Measurements from ENCODE around the gene EXOC4.
"Not testable (repeated sequence)": the region's sequence is repeated elsewhere in the genome, so short reads cannot be mapped to it uniquely, and the experiment has no call there.

Gene EXOC4

GRCh38 chr7:134073276-134073675, 820.4 kb downstream of the EXOC4 start:
- Histone ChIP-seq H3K27ac (ENCODE audit: poor library complexity, severe bottlenecking) (no peak overlapping the region), H3K4me3 (ENCODE audit: severe bottlenecking) (no peak overlapping the region), H3K4me1 (ENCODE audit: insufficient read depth, poor library complexity, severe bottlenecking) (no peaks in the 10 kb centered on the region), H3K36me3 (ENCODE audit: low read depth) (no peaks in the 10 kb centered on the region), H3K27me3 (ENCODE audit: insufficient read depth, poor library complexity, severe bottlenecking) (no peaks in the 10 kb centered on the region), H3K9me3 (ENCODE audit: severe bottlenecking) (no peaks in the 10 kb centered on the region)
- ATAC-seq (ENCODE audit: low read depth) (no peak), DNase-seq (ENCODE audit: low spot score) (no peak)
- no peak for TF ChIP-seq CTCF (IDR thresholded peaks at IDR 0.05; ENCODE audit: poor library complexity, severe bottlenecking)

- TF ChIP-seq CTCF (IDR thresholded peaks at IDR 0.05; ENCODE audit: poor library complexity, severe bottlenecking) = no peak
- no peak overlapping the region for H3K27ac ChIP-seq (ENCODE audit: poor library complexity, severe bottlenecking)
- no peak for ATAC-seq (ENCODE audit: low read depth)
- no peaks in the 10 kb centered on the region for H3K9me3 ChIP-seq (ENCODE audit: severe bottlenecking)
- no peaks in the 10 kb centered on the region for H3K4me1 ChIP-seq (ENCODE audit: insufficient read depth, poor library complexity, severe bottlenecking)
- no peaks in the 10 kb centered on the region for H3K36me3 ChIP-seq (ENCODE audit: low read depth)
- no peak overlapping the region for H3K4me3 ChIP-seq (ENCODE audit: severe bottlenecking)
- H3K27me3 ChIP-seq (ENCODE audit: insufficient read depth, poor library complexity, severe bottlenecking) = no peaks in the 10 kb centered on the region
- no peak for DNase-seq (ENCODE audit: low spot score)
These were observed 822.9 kb downstream of the EXOC4 start for GRCh38 chr7:134075799-134076198.

- not testable (repeated sequence) for H3K9me3 ChIP-seq (ENCODE audit: severe bottlenecking); H3K4me3 ChIP-seq (ENCODE audit: severe bottlenecking); H3K27ac ChIP-seq (ENCODE audit: poor library complexity, severe bottlenecking); DNase-seq (ENCODE audit: low spot score); ATAC-seq (ENCODE audit: low read depth); H3K36me3 ChIP-seq (ENCODE audit: low read depth); H3K27me3 ChIP-seq (ENCODE audit: insufficient read depth, poor library complexity, severe bottlenecking); H3K4me1 ChIP-seq (ENCODE audit: insufficient read depth, poor library complexity, severe bottlenecking)
These were observed 824.7 kb downstream of the EXOC4 start for GRCh38 chr7:134077560-134077959.

GRCh38 chr7:134078991-134079390, 826.1 kb downstream of the EXOC4 start:
- no peak overlapping the region for H3K27ac ChIP-seq (ENCODE audit: poor library complexity, severe bottlenecking)
- no peaks in the 10 kb centered on the region for H3K9me3 ChIP-seq (ENCODE audit: severe bottlenecking)
- H3K36me3 ChIP-seq (ENCODE audit: low read depth) = no peaks in the 10 kb centered on the region
- no peak overlapping the region for H3K4me3 ChIP-seq (ENCODE audit: severe bottlenecking)
- DNase-seq (ENCODE audit: low spot score) (no peak), ATAC-seq (ENCODE audit: low read depth) (no peak)
- TF ChIP-seq CTCF (IDR thresholded peaks at IDR 0.05; ENCODE audit: poor library complexity, severe bottlenecking) = no peak
- H3K27me3 ChIP-seq (ENCODE audit: insufficient read depth, poor library complexity, severe bottlenecking) = no peaks in the 10 kb centered on the region
- H3K4me1 ChIP-seq (ENCODE audit: insufficient read depth, poor library complexity, severe bottlenecking) = no peaks in the 10 kb centered on the region

GRCh38 chr7:134081695-134082094, 828.8 kb downstream of the EXOC4 start:
- Histone ChIP-seq H3K4me1 (ENCODE audit: insufficient read depth, poor library complexity, severe bottlenecking) (no peaks in the 10 kb centered on the region), H3K4me3 (ENCODE audit: severe bottlenecking) (no peak overlapping the region), H3K36me3 (ENCODE audit: low read depth) (no peaks in the 10 kb centered on the region), H3K27me3 (ENCODE audit: insufficient read depth, poor library complexity, severe bottlenecking) (no peaks in the 10 kb centered on the region), H3K27ac (ENCODE audit: poor library complexity, severe bottlenecking) (no peak overlapping the region), H3K9me3 (ENCODE audit: severe bottlenecking) (no peaks in the 10 kb centered on the region)
- ATAC-seq (ENCODE audit: low read depth) (no peak), DNase-seq (ENCODE audit: low spot score) (no peak)
- TF ChIP-seq CTCF (IDR thresholded peaks at IDR 0.05; ENCODE audit: poor library complexity, severe bottlenecking) = no peak

All from RWPE2 (cell line).